ENCODE results near the gene MRPS18A. TPM values are rescaled to one million over a fixed set of nuclear protein-coding genes. Genes with fewer than 3 reads are reported as not detected.

Gene MRPS18A
- total and polyA plus RNA-seq, 9 of the 15 experiments (the other 6 are each of a cell fraction or from before 2014, with no cell fraction given), result 87.5 to 243 (median 125) TPM

- 0 out of 2 replicates have a peak, but pooled peaks have one; percentile 17 for TF ChIP-seq ZBTB40 (IDR thresholded peaks at IDR 0.05)
- TF ChIP-seq ZBTB40 (CRISPR knock-in tag; IDR thresholded peaks at IDR 0.05), result no peak
- TF ChIP-seq SIN3B (IDR thresholded peaks at IDR 0.05; ENCODE audit: low read depth), result peak; percentile 21; the same call in 1 of the 2 replicates
- TF ChIP-seq CBFA2T3 (IDR thresholded peaks at IDR 0.05), result peak; percentile 52
- peak; percentile 94 for TF ChIP-seq TFAP4 (CRISPR knock-in tag; IDR thresholded peaks at IDR 0.05; ENCODE audit: borderline replicate concordance)
- no peak for TF ChIP-seq SMARCC2 (IDR thresholded peaks at IDR 0.05; ENCODE audit: low read depth)
- no peak for TF ChIP-seq PHF21A (IDR thresholded peaks at IDR 0.05; ENCODE audit: borderline replicate concordance, low read depth)
- TF ChIP-seq SIN3A (IDR thresholded peaks at IDR 0.05; ENCODE audit: borderline replicate concordance in 2 of 2, control insufficient read depth in 1 of 2, low read depth in 2 of 2, low read length in 2 of 2), result no peak
- TF ChIP-seq, protein P1, sequence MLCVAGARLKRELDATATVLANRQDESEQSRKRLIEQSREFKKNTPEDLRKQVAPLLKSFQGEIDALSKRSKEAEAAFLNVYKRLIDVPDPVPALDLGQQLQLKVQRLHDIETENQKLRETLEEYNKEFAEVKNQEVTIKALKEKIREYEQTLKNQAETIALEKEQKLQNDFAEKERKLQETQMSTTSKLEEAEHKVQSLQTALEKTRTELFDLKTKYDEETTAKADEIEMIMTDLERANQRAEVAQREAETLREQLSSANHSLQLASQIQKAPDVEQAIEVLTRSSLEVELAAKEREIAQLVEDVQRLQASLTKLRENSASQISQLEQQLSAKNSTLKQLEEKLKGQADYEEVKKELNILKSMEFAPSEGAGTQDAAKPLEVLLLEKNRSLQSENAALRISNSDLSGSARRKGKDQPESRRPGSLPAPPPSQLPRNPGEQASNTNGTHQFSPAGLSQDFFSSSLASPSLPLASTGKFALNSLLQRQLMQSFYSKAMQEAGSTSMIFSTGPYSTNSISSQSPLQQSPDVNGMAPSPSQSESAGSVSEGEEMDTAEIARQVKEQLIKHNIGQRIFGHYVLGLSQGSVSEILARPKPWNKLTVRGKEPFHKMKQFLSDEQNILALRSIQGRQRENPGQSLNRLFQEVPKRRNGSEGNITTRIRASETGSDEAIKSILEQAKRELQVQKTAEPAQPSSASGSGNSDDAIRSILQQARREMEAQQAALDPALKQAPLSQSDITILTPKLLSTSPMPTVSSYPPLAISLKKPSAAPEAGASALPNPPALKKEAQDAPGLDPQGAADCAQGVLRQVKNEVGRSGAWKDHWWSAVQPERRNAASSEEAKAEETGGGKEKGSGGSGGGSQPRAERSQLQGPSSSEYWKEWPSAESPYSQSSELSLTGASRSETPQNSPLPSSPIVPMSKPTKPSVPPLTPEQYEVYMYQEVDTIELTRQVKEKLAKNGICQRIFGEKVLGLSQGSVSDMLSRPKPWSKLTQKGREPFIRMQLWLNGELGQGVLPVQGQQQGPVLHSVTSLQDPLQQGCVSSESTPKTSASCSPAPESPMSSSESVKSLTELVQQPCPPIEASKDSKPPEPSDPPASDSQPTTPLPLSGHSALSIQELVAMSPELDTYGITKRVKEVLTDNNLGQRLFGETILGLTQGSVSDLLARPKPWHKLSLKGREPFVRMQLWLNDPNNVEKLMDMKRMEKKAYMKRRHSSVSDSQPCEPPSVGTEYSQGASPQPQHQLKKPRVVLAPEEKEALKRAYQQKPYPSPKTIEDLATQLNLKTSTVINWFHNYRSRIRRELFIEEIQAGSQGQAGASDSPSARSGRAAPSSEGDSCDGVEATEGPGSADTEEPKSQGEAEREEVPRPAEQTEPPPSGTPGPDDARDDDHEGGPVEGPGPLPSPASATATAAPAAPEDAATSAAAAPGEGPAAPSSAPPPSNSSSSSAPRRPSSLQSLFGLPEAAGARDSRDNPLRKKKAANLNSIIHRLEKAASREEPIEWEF (CRISPR knock-in tag; IDR thresholded peaks at IDR 0.05), result no peak
- no peak for TF ChIP-seq ZNF445 (CRISPR knock-in tag; IDR thresholded peaks at IDR 0.05; ENCODE audit: low read depth)
- TF ChIP-seq NR2C1 (IDR thresholded peaks at IDR 0.05), result peak; percentile 31; the same call in 1 of the 2 replicates
- TF ChIP-seq NR2C1 (tag; IDR thresholded peaks at IDR 0.05), result peak; percentile 58; the same call in 1 of the 2 replicates
Observed at GRCh38 chr6:43724914-43725642, 37.5 kb upstream of the MRPS18A start (continued).
